IPS-18c (cell line): ENCODE data around the gene PHC3.

Experiments used
- H3K4me3 ChIP-seq: 2 replicates; pipeline ENCODE4 v1.7.0; 2013; ENCODE audit warnings: low read depth, mild to moderate bottlenecking, low read length, moderate library complexity; ENCODE audit not compliant: insufficient read depth
- H3K9me3 ChIP-seq: one replicate; pipeline ENCODE4 v1.6.1; 2013; ENCODE audit warnings: mild to moderate bottlenecking, low read length, moderate library complexity; ENCODE audit not compliant: control insufficient read depth, insufficient read depth

The PHC3 gene

GRCh38 chr3:170062769-170063168, 118.8 kb downstream of the PHC3 start:
- Histone ChIP-seq H3K4me3 (no peak overlapping the region), H3K9me3 (no peaks in the 10 kb centered on the region)

GRCh38 chr3:170062068-170062467, 119.5 kb downstream of the PHC3 start:
- H3K9me3 ChIP-seq = no peaks in the 10 kb centered on the region
- H3K4me3 ChIP-seq = no peak overlapping the region

GRCh38 chr3:170059447-170059846, 122.1 kb downstream of the PHC3 start:
- no peak overlapping the region for H3K4me3 ChIP-seq
- H3K9me3 ChIP-seq = no peaks in the 10 kb centered on the region

- Histone ChIP-seq H3K9me3 (no peaks in the 10 kb centered on the region), H3K4me3 (no peak overlapping the region)
These were observed 123.4 kb downstream of the PHC3 start for GRCh38 chr3:170058127-170058526.

- Histone ChIP-seq H3K9me3 (no peaks in the 10 kb centered on the region), H3K4me3 (no peak overlapping the region)
These were observed 124.0 kb downstream of the PHC3 start for GRCh38 chr3:170057550-170057949.

- H3K9me3 ChIP-seq = no peaks in the 10 kb centered on the region
- no peak overlapping the region for H3K4me3 ChIP-seq
These were observed 124.7 kb downstream of the PHC3 start for GRCh38 chr3:170056710-170057454.

- Histone ChIP-seq H3K9me3 (no peaks in the 10 kb centered on the region), H3K4me3 (no peak overlapping the region)
These were observed 126.3 kb downstream of the PHC3 start for GRCh38 chr3:170055209-170055608.

- Histone ChIP-seq H3K4me3 (no peak overlapping the region), H3K9me3 (no peaks in the 10 kb centered on the region)
These were observed 127.3 kb downstream of the PHC3 start for GRCh38 chr3:170054204-170054603.

GRCh38 chr3:170052398-170052797, 129.1 kb downstream of the PHC3 start:
- Histone ChIP-seq H3K9me3 (no peaks in the 10 kb centered on the region), H3K4me3 (no peak overlapping the region)

- Histone ChIP-seq H3K9me3 (no peaks in the 10 kb centered on the region), H3K4me3 (no peak overlapping the region)
These were observed 130.8 kb downstream of the PHC3 start for GRCh38 chr3:170050753-170051152.

GRCh38 chr3:170049146-170050000, 132.2 kb downstream of the PHC3 start:
- Histone ChIP-seq H3K4me3 (no peak overlapping the region), H3K9me3 (no peaks in the 10 kb centered on the region)

- H3K4me3 ChIP-seq = no peak overlapping the region
- H3K9me3 ChIP-seq = no peaks in the 10 kb centered on the region
These were observed 134.5 kb downstream of the PHC3 start for GRCh38 chr3:170047133-170047404.

- no peak overlapping the region for H3K4me3 ChIP-seq
- no peaks in the 10 kb centered on the region for H3K9me3 ChIP-seq
These were observed 135.0 kb downstream of the PHC3 start for GRCh38 chr3:170046269-170047132.

GRCh38 chr3:170044795-170045244, 136.7 kb downstream of the PHC3 start:
- Histone ChIP-seq H3K9me3 (no peaks in the 10 kb centered on the region), H3K4me3 (no peak overlapping the region)

- H3K4me3 ChIP-seq = no peak overlapping the region
- H3K9me3 ChIP-seq = no peaks in the 10 kb centered on the region
These were observed 137.3 kb downstream of the PHC3 start for GRCh38 chr3:170044271-170044670.

GRCh38 chr3:170043506-170043905, 138.0 kb downstream of the PHC3 start:
- Histone ChIP-seq H3K9me3 (no peaks in the 10 kb centered on the region), H3K4me3 (no peak overlapping the region)

GRCh38 chr3:170040418-170040817, 141.1 kb downstream of the PHC3 start:
- Histone ChIP-seq H3K4me3 (no peak overlapping the region), H3K9me3 (no peaks in the 10 kb centered on the region)
